Measurements from ENCODE around the gene MSANTD2.

Gene MSANTD2

DNA sequence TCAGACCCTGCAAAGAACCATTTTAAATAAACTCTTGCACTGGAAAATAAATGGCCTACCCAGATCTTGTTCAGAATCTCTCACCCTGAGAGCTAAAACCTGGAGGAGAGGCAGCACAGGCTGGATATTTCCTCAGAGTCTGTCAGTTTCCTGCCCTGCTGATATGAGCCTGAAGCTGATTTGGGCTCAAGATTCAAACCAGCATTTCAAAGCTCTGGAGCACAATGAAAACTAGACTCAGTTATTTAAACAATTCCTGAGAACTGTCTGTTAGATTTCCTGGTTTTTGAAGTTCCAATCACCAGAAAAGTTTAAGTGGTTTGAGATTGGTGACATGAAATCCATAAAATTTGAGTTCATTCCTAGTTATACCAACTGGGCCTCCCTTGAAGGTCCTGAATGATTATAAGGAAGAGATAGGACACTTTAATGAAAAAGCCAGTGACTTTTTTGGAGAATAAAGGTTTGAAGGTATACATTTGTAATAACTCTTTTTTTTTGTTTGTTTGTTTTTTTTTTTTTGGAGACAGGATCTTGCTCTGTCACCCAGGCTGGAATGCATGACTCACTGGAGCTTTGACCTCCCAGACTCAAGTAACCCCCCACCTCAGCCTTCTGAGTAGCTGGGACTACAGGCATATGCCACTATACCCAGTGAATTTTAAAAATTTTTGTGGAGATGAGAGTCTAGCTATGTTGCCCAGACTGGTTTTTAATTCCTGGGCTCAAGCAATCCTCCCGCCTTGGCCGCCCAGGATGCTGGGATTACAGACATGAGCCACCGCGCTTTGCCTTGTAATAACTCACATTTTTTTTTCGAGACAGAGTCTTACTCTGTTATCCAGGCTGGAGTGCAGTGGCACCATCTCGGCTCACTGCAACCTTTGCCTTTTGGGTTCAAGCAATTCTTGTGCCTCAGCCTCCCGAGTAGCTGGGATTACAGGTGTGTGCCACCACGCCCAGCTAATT is 30.1 kb downstream of the MSANTD2 start (continued):
- TF ChIP-seq PPARA (CRISPR knock-in tag; IDR thresholded peaks at IDR 0.05; ENCODE audit: borderline replicate concordance) (no peak), PATZ1 (CRISPR knock-in tag; IDR thresholded peaks at IDR 0.05; ENCODE audit: borderline replicate concordance) (no peak), ZNF565 (CRISPR knock-in tag; conservative IDR thresholded peaks at IDR 0.05; ENCODE audit: low read depth) (no peak), ISL1 (CRISPR knock-in tag; IDR thresholded peaks at IDR 0.05) (no peak)

GRCh38 chr11:124768914-124769313 is 31.3 kb downstream of the MSANTD2 start:
- ATAC-seq, result no peak
- TF ChIP-seq ZNF565 (CRISPR knock-in tag; conservative IDR thresholded peaks at IDR 0.05; ENCODE audit: low read depth) (no peak), PATZ1 (CRISPR knock-in tag; IDR thresholded peaks at IDR 0.05; ENCODE audit: borderline replicate concordance) (no peak), TCF4 (CRISPR knock-in tag; IDR thresholded peaks at IDR 0.05; ENCODE audit: borderline replicate concordance) (no peak), TSHZ2 (CRISPR knock-in tag; IDR thresholded peaks at IDR 0.05) (no peak), ZNF8 (CRISPR knock-in tag; IDR thresholded peaks at IDR 0.05) (no peak), TOX (CRISPR knock-in tag; IDR thresholded peaks at IDR 0.05; ENCODE audit: borderline replicate concordance) (no peak), BACH2 (CRISPR knock-in tag; IDR thresholded peaks at IDR 0.05; ENCODE audit: borderline replicate concordance) (no peak), ZFP30 (CRISPR knock-in tag; IDR thresholded peaks at IDR 0.05) (no peak), ZFP3 (CRISPR knock-in tag; IDR thresholded peaks at IDR 0.05) (no peak)

DNA sequence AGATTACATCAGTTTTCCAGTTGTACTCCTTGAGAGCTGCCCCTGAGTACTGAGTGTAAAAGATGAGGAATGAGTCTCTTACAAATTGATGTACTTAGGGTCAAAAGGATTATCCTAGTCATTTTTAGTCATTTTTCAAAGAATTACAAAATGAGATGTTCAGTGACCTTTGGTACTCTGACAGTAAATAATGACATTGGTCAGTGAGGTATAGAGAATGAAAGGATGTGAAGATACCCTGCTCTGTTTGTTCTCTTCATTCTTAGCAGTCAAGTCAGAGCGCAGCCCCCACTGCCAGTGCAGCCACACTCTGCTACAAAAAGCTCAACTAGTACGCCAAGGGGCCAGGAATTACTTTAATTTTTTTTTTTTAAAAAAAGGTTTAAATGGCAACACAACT is 34.0 kb downstream of the MSANTD2 start:
- TF ChIP-seq ESRRG (CRISPR knock-in tag; IDR thresholded peaks at IDR 0.05) (no peak), OSR1 (CRISPR knock-in tag; IDR thresholded peaks at IDR 0.05) (no peak), ZNF70 (CRISPR knock-in tag; IDR thresholded peaks at IDR 0.05) (no peak), GLIS3 (CRISPR knock-in tag; IDR thresholded peaks at IDR 0.05) (no peak), BACH2 (CRISPR knock-in tag; IDR thresholded peaks at IDR 0.05; ENCODE audit: borderline replicate concordance) (no peak), ZC3H10 (CRISPR knock-in tag; IDR thresholded peaks at IDR 0.05) (no peak), TSHZ2 (CRISPR knock-in tag; IDR thresholded peaks at IDR 0.05) (no peak), ZFP30 (CRISPR knock-in tag; IDR thresholded peaks at IDR 0.05) (no peak), RARB (CRISPR knock-in tag; IDR thresholded peaks at IDR 0.05) (no peak)
- TF ChIP-seq, protein P1, sequence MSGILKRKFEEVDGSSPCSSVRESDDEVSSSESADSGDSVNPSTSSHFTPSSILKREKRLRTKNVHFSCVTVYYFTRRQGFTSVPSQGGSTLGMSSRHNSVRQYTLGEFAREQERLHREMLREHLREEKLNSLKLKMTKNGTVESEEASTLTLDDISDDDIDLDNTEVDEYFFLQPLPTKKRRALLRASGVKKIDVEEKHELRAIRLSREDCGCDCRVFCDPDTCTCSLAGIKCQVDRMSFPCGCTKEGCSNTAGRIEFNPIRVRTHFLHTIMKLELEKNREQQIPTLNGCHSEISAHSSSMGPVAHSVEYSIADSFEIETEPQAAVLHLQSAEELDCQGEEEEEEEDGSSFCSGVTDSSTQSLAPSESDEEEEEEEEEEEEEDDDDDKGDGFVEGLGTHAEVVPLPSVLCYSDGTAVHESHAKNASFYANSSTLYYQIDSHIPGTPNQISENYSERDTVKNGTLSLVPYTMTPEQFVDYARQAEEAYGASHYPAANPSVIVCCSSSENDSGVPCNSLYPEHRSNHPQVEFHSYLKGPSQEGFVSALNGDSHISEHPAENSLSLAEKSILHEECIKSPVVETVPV (CRISPR knock-in tag; IDR thresholded peaks at IDR 0.05), result no peak
- TF ChIP-seq, protein P2, sequence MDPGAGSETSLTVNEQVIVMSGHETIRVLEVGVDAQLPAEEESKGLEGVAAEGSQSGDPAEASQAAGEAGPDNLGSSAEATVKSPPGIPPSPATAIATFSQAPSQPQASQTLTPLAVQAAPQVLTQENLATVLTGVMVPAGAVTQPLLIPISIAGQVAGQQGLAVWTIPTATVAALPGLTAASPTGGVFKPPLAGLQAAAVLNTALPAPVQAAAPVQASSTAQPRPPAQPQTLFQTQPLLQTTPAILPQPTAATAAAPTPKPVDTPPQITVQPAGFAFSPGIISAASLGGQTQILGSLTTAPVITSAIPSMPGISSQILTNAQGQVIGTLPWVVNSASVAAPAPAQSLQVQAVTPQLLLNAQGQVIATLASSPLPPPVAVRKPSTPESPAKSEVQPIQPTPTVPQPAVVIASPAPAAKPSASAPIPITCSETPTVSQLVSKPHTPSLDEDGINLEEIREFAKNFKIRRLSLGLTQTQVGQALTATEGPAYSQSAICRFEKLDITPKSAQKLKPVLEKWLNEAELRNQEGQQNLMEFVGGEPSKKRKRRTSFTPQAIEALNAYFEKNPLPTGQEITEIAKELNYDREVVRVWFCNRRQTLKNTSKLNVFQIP (CRISPR knock-in tag; IDR thresholded peaks at IDR 0.05; ENCODE audit: borderline replicate concordance, low read depth), result no peak
- no peak for ATAC-seq

Measured in SK-N-SH treated with all-trans-retinoic acid at 6 μM for 48 hours (cell line).